ENCODE data around the gene RIPOR2. TPM values are rescaled to one million over a fixed set of nuclear protein-coding genes. Genes with fewer than 3 reads are reported as not detected.

The RIPOR2 gene, protein sequence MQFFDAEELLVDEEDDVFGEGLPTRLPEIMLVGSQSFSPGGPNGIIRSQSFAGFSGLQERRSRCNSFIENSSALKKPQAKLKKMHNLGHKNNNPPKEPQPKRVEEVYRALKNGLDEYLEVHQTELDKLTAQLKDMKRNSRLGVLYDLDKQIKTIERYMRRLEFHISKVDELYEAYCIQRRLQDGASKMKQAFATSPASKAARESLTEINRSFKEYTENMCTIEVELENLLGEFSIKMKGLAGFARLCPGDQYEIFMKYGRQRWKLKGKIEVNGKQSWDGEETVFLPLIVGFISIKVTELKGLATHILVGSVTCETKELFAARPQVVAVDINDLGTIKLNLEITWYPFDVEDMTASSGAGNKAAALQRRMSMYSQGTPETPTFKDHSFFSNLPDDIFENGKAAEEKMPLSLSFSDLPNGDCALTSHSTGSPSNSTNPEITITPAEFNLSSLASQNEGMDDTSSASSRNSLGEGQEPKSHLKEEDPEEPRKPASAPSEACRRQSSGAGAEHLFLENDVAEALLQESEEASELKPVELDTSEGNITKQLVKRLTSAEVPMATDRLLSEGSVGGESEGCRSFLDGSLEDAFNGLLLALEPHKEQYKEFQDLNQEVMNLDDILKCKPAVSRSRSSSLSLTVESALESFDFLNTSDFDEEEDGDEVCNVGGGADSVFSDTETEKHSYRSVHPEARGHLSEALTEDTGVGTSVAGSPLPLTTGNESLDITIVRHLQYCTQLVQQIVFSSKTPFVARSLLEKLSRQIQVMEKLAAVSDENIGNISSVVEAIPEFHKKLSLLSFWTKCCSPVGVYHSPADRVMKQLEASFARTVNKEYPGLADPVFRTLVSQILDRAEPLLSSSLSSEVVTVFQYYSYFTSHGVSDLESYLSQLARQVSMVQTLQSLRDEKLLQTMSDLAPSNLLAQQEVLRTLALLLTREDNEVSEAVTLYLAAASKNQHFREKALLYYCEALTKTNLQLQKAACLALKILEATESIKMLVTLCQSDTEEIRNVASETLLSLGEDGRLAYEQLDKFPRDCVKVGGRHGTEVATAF
- 5.5 and 8.7 TPM in 2 replicates for total RNA-seq

DNA sequence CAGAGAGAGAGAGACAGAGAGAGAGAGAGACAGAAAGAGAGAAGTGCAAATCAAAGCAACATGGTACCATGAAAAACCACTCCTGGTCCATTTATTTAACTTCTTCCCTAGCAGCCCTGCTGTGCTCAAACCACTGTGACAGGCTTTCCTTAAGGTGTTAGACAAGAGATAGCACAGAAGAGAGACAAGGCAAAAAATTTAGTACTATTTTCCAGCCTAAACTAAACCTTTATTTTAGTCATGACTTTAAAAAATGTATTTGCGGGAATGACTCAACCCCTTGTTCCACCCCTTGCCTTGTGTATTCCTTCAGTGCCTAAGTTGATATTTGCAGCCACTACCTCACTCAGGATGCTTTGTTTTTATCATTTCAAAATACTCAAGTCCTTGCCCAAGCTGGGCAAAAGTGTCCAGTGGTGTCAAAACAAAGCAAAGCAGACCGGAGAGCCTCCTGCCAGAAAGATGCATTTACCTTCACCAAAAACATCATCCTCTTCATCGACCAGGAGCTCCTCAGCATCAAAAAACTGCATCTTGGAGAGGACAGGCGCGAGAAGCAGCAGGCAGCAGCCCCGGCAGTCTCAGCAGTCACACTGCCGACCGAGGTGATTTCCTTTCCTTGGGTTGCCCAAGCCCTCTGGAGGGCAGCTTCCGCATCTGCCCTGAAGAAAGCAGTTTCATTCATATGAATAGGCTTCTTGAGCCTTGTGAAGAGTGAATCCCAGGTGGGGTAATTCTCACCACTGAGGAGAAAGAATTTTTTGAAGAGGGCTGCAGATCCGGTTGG lies at the start of gene RIPOR2:
RIPOR2 (minus strand) TSS at position 595 of the 787 bp plus-strand sequence; CDS start at position 533, 62 bp downstream.

GRCh38 chr6:24798740-24799540 lies 136.8 kb downstream of the RIPOR2 start, which contains the start of gene ARMH2:
Gene ARMH2, minus strand, starts transcription at chr6:24798917. Its CDS starts 60 bp downstream, at chr6:24798857.

GRCh38 chr6:24774696-24775519 lies 160.9 kb downstream of the RIPOR2 start, which contains the start of gene GMNN:
Gene GMNN, plus strand, starts transcription at chr6:24774937. Its CDS starts 2,310 bp downstream, at chr6:24777247.

Other genes starting within 250 kb of the RIPOR2 start
- gene C6orf62, start 216.8 kb downstream of the RIPOR2 start, total RNA-seq = 132 and 141 TPM in 2 replicates
- gene GMNN, start 161.0 kb downstream of the RIPOR2 start, total RNA-seq = 18.1 and 49.4 TPM in 2 replicates
- not detected in 2 replicates for gene ARMH2, start 137.0 kb downstream of the RIPOR2 start, total RNA-seq